WERI-Rb-1 (cell line): ENCODE measurements around the gene ANKRD40CL.
A peak's percentile ranks its signal among the peaks of the same experiment; 100 is the strongest.

Source experiments
- DNase-seq: peaks from one replicate; pipeline ENCODE4 v3.0.0-alpha.2; 2020
- H3K27ac ChIP-seq: fragments of 250-450 bp; sonication (Bioruptor Pico); 2 replicates; pipeline ENCODE4 v1.5.1; 2020; ENCODE audit warnings: mild to moderate bottlenecking, moderate library complexity
- H3K27me3 ChIP-seq: fragments of 250-450 bp; sonication (Bioruptor Pico); 2 replicates; pipeline ENCODE4 v1.5.1; 2021; ENCODE audit warnings: mild to moderate bottlenecking, low read depth, moderate library complexity; ENCODE audit not compliant: insufficient read depth, severe bottlenecking
- H3K36me3 ChIP-seq: fragments of 250-450 bp; sonication (Bioruptor Pico); 2 replicates; pipeline ENCODE4 v1.5.1; 2020; ENCODE audit warnings: mild to moderate bottlenecking, moderate library complexity
- H3K4me3 ChIP-seq: 2 replicates; pipeline ENCODE4 v1.5.1; 2011; ENCODE audit warnings: low read depth, mild to moderate bottlenecking, control low read depth, low read length
- H3K9me3 ChIP-seq: fragments of 250-450 bp; sonication (Bioruptor Pico); 2 replicates; pipeline ENCODE4 v1.5.1; 2021; ENCODE audit warnings: mild to moderate bottlenecking, moderate library complexity; ENCODE audit not compliant: severe bottlenecking
- TF ChIP-seq, protein P1 (sequence below): IDR thresholded peaks from 2 replicates; pipeline ENCODE4 v1.5.1; 2011; ENCODE audit warnings: low read depth, mild to moderate bottlenecking, control low read depth, inconsistent platforms, low read length

The ANKRD40CL gene

DNA sequence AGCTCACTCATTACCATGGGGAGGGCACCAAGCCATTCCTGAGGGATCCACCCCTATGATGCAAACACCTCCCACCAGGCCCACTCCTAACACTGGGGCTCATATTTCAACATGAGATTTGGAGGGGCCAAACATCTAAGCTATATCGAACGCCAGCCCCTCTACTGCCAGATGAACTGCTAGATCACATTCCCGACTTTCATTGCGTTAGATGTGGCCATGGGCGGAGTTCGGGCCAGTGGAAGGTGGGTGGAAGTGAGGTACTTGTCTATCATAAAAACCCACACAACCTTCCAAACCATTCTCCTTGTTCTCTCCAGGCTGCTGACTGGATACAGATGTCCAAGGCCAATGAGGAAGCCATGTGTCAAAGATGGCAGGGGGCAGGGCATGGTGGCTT lies 27.0 kb upstream of the ANKRD40CL start:
- H3K4me3 ChIP-seq = no peak overlapping the region
- no peaks in the 10 kb centered on the region for H3K36me3 ChIP-seq
- TF ChIP-seq, protein P1, sequence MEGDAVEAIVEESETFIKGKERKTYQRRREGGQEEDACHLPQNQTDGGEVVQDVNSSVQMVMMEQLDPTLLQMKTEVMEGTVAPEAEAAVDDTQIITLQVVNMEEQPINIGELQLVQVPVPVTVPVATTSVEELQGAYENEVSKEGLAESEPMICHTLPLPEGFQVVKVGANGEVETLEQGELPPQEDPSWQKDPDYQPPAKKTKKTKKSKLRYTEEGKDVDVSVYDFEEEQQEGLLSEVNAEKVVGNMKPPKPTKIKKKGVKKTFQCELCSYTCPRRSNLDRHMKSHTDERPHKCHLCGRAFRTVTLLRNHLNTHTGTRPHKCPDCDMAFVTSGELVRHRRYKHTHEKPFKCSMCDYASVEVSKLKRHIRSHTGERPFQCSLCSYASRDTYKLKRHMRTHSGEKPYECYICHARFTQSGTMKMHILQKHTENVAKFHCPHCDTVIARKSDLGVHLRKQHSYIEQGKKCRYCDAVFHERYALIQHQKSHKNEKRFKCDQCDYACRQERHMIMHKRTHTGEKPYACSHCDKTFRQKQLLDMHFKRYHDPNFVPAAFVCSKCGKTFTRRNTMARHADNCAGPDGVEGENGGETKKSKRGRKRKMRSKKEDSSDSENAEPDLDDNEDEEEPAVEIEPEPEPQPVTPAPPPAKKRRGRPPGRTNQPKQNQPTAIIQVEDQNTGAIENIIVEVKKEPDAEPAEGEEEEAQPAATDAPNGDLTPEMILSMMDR = no peak
- H3K27me3 ChIP-seq = no peaks in the 10 kb centered on the region
- no peak overlapping the region for H3K27ac ChIP-seq
- H3K9me3 ChIP-seq = no peaks in the 10 kb centered on the region
- DNase-seq = no peak

DNA sequence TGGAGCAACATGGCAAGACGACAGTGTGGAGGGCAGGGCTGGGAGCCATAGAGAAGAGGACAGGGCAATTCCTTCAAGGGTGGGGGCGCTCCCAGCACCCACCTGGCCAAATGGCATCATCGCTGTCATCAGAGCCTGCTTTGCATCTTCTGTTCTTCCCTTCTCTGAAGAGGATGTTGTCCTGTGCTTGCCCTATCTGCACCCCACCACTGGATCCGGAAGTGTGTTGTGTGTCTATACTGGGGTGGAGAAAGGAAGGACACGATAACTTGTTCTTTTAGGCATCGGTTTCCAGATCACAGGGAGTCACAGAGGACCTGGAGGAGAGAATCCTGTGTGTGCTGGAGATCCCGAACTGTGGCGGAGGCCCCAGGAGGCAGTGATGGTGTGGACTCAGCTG lies 25.7 kb upstream of the ANKRD40CL start:
- no peak overlapping the region for H3K4me3 ChIP-seq
- no peak overlapping the region for H3K27ac ChIP-seq
- TF ChIP-seq, protein P1 = no peak
- DNase-seq = no peak
- H3K36me3 ChIP-seq = no peaks in the 10 kb centered on the region
- H3K27me3 ChIP-seq = no peaks in the 10 kb centered on the region
- no peaks in the 10 kb centered on the region for H3K9me3 ChIP-seq

DNA sequence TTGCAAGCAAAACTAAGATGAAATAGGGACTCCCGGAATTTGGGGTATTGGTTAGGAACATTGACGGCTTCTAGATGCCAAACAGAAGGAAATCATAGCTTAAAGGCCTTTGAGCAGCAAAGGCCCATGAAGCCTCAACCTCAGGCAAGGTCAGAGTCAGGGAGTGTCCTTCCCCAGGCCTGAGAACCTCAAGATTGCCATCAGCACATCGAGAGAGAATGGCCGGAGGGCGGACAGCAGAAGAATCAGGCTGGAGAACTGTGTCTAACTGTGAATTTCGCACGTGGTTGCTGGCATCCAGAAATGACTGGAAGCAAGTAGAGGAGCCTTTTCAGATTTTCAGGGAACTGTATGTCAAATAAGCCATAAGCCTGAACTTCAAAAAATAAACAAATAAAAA lies 24.8 kb upstream of the ANKRD40CL start:
- no peak for DNase-seq
- TF ChIP-seq, protein P1 = no peak
- Histone ChIP-seq H3K27ac (no peak overlapping the region), H3K9me3 (no peaks in the 10 kb centered on the region), H3K36me3 (no peaks in the 10 kb centered on the region), H3K27me3 (no peaks in the 10 kb centered on the region), H3K4me3 (no peak overlapping the region)

GRCh38 chr17:50790618-50791017 lies 23.3 kb upstream of the ANKRD40CL start:
- DNase-seq = no peak

DNA sequence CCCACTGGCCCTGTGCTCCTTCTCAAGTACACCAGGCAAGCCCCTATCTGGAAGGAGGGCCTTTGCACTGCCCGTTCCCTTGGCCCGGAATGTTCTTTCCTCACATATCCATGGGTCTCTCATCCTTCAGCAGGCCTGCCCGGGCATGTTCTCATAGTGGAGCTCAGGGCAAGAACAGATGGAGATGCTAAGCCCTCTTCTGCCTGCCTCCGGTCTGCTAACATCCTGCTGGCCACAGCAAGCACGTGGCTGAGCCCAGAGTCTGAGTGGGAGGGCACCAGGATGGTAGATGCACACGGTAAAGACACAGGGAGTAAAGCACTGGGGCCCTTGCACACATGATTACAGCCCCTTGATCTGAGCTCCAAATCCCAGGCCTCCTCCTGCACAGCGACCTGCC lies 19.8 kb upstream of the ANKRD40CL start:
- H3K36me3 ChIP-seq = no peaks in the 10 kb centered on the region
- peak; percentile 99 for DNase-seq
- no peaks in the 10 kb centered on the region for H3K27me3 ChIP-seq
- no peaks in the 10 kb centered on the region for H3K9me3 ChIP-seq
- TF ChIP-seq, protein P1 = no peak
- H3K27ac ChIP-seq = peak overlapping the region; percentile 99
- H3K4me3 ChIP-seq = no peak overlapping the region

More at GRCh38 chr17:50790618-50791017, 23.3 kb upstream of the ANKRD40CL start:
- no peak overlapping the region for H3K27ac ChIP-seq
- no peak overlapping the region for H3K4me3 ChIP-seq
- TF ChIP-seq, protein P1 = no peak
- no peaks in the 10 kb centered on the region for H3K9me3 ChIP-seq
- no peaks in the 10 kb centered on the region for H3K27me3 ChIP-seq
- no peaks in the 10 kb centered on the region for H3K36me3 ChIP-seq

- Histone ChIP-seq H3K36me3 (no peaks in the 10 kb centered on the region), H3K9me3 (no peaks in the 10 kb centered on the region), H3K4me3 (no peak overlapping the region), H3K27ac (peak overlapping the region; percentile 99), H3K27me3 (no peaks in the 10 kb centered on the region)
- TF ChIP-seq, protein P1 = no peak
- DNase-seq = peak; percentile 94
Observed at GRCh38 chr17:50785946-50786570, 18.7 kb upstream of the ANKRD40CL start.
